Neural cell (in vitro differentiated cells): ENCODE results near the gene ANTXR2. TPM values are rescaled to one million over a fixed set of nuclear protein-coding genes. Genes with fewer than 3 reads are reported as not detected.

ENCODE experiments used
- H2AFZ ChIP-seq: fragments of 200-600, 300-800 bp; sonication (generic), shearing (Covaris generic); 2 replicates; pipeline ENCODE4 v1.6.0; 2014; ENCODE audit warnings: low read depth, mild to moderate bottlenecking, antibody characterized with exemption, low read length, moderate library complexity
- H3F3A ChIP-seq: fragments of 200-600 bp; shearing (Covaris generic); 2 replicates; pipeline ENCODE4 v1.6.1; 2016; ENCODE audit warnings: mild to moderate bottlenecking, moderate library complexity, mixed read lengths, antibody characterized with exemption, low read length; ENCODE audit not compliant: insufficient read depth, poor library complexity, severe bottlenecking
- H3K27ac ChIP-seq: fragments of 200-600, 300-800 bp; sonication (generic), shearing (Covaris generic); 2 replicates; pipeline ENCODE4 v1.5.1; 2014; ENCODE audit warnings: mild to moderate bottlenecking, low read length, moderate library complexity
- H3K27me3 ChIP-seq: fragments of 300-800, 200-600 bp; sonication (generic), shearing (Covaris generic); 2 replicates; pipeline ENCODE4 v1.6.0; 2014; ENCODE audit warnings: mild to moderate bottlenecking, low read depth, low read length, moderate library complexity; ENCODE audit not compliant: insufficient read depth
- H3K36me3 ChIP-seq: fragments of 300-800, 200-600 bp; sonication (generic), shearing (Covaris generic); 2 replicates; pipeline ENCODE4 v1.5.1; 2014; ENCODE audit warnings: mild to moderate bottlenecking, antibody characterized with exemption, low read length, moderate library complexity; ENCODE audit not compliant: insufficient read depth
- H3K4me2 ChIP-seq: fragments of 300-800, 200-600 bp; sonication (generic), shearing (Covaris generic); 2 replicates; pipeline ENCODE4 v1.6.0; 2014; ENCODE audit warnings: mild to moderate bottlenecking, low read length
- H3K4me3 ChIP-seq: fragments of 300-800, 200-600 bp; sonication (generic), shearing (Covaris generic); 2 replicates; pipeline ENCODE4 v1.5.1; 2014; ENCODE audit warnings: mild to moderate bottlenecking, low read length, moderate library complexity
- H3K79me2 ChIP-seq: fragments of 200-600 bp; shearing (Covaris generic); replicated peaks from 2 replicates; pipeline ENCODE4 v1.6.0; 2014; ENCODE audit warnings: mild to moderate bottlenecking, low read length, moderate library complexity; ENCODE audit not compliant: insufficient read depth
- H3K9ac ChIP-seq: fragments of 300-800, 200-600 bp; sonication (generic), shearing (Covaris generic); 2 replicates; pipeline ENCODE4 v1.6.1; 2016; ENCODE audit warnings: mild to moderate bottlenecking, low read length, mixed read lengths
- H3K9me2 ChIP-seq: fragments of 200-600 bp; shearing (Covaris generic); 2 replicates; pipeline ENCODE4 v1.6.1; 2016; ENCODE audit warnings: mild to moderate bottlenecking, low read length, mixed read lengths; ENCODE audit not compliant: insufficient read depth
- H3K9me3 ChIP-seq: fragments of 200-600, 300-800 bp; sonication (generic), shearing (Covaris generic); 2 replicates; pipeline ENCODE4 v1.6.1; 2016; ENCODE audit warnings: mild to moderate bottlenecking, mixed run types, low read length, moderate library complexity, mixed read lengths
- H4K20me1 ChIP-seq: fragments of 200-600 bp; shearing (Covaris generic); 2 replicates; pipeline ENCODE4 v1.6.1; 2016; ENCODE audit warnings: mild to moderate bottlenecking, mixed run types; ENCODE audit not compliant: insufficient read depth
- CTCF ChIP-seq: fragments of 450-650 bp; IDR thresholded peaks from 2 replicates; pipeline ENCODE4 v1.5.1; 2014; ENCODE audit warnings: antibody characterized with exemption, mild to moderate bottlenecking, moderate library complexity; ENCODE audit not compliant: poor library complexity, severe bottlenecking
- EP300 ChIP-seq: fragments of 450-650 bp; conservative IDR thresholded peaks from 2 replicates; pipeline ENCODE4 v1.6.1; 2014; ENCODE audit warnings: antibody characterized with exemption, mild to moderate bottlenecking, moderate library complexity; ENCODE audit not compliant: poor library complexity, severe bottlenecking
- EZH2 ChIP-seq: fragments of 200-600, 300-800 bp; shearing (Covaris generic), sonication (generic); IDR thresholded peaks from 2 replicates; pipeline ENCODE4 v1.6.1; 2014; ENCODE audit warnings: antibody characterized with exemption, low read length, borderline replicate concordance, mild to moderate bottlenecking; ENCODE audit not compliant: insufficient read depth, poor library complexity, severe bottlenecking
- MXI1 ChIP-seq: fragments of 450-650 bp; conservative IDR thresholded peaks from 2 replicates; pipeline ENCODE4 v1.6.1; 2014; ENCODE audit warnings: antibody characterized with exemption, mild to moderate bottlenecking; ENCODE audit not compliant: poor library complexity, severe bottlenecking
- POLR2AphosphoS5 ChIP-seq: IDR thresholded peaks from 2 replicates; pipeline ENCODE4 v1.6.1; 2012
- RAD21 ChIP-seq: fragments of 450-650 bp; conservative IDR thresholded peaks from 2 replicates; pipeline ENCODE4 v1.6.1; 2014; ENCODE audit warnings: antibody characterized with exemption, mild to moderate bottlenecking, moderate library complexity
- REST ChIP-seq: IDR thresholded peaks from 2 replicates; pipeline ENCODE4 v1.6.1; 2012; ENCODE audit warnings: borderline replicate concordance
- SMC3 ChIP-seq: fragments of 450-650 bp; conservative IDR thresholded peaks from 2 replicates; pipeline ENCODE4 v1.6.1; 2014; ENCODE audit warnings: antibody characterized with exemption, mild to moderate bottlenecking, moderate library complexity; ENCODE audit not compliant: poor library complexity
- TAF1 ChIP-seq: IDR thresholded peaks from 2 replicates; pipeline ENCODE4 v1.6.1; 2012; ENCODE audit warnings: low read depth
- polyA plus RNA-seq: library from polyadenylated mRNA; depleted of rRNA; stranded (reverse); fragments of >200 nt; gene quantifications from 2 replicates; pipeline ENCODE4 v1.2.3, GENCODE V29; 2014

ANTXR2 gene
- polyA plus RNA-seq, 1 donor from 2014 or later: 31.7 TPM

DNA sequence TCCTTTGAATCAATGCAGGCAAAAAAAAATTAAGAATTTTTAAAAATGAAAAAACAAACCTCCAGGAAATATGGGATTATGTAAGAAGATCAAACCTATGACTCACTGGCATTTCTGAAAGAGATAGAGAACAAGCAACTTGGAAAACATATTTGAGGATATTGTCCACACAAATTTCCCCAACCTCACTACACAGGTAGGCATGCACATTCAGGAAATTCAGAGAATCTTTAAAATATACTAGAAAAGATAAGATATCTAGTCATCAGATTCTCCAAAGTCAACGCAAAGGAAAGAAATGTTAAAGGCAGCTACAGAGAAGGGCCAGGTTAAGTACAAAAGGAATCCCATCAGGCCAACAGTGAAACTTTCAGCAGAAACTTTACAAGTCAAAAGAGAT is 85.6 kb downstream of the ANTXR2 start:
- no peak overlapping the region for H3K27ac ChIP-seq
- H3K9ac ChIP-seq: no peak overlapping the region
- H3K4me3 ChIP-seq: no peak overlapping the region
- no peaks in the 10 kb centered on the region for H3K9me2 ChIP-seq
- no peak overlapping the region for H2AFZ ChIP-seq
- H3K27me3 ChIP-seq: no peaks in the 10 kb centered on the region
- TF ChIP-seq EP300 (no peak), RAD21 (no peak), CTCF (no peak), MXI1 (no peak), EZH2 (no peak), TAF1 (no peak), SMC3 (no peak), POLR2AphosphoS5 (no peak), REST (no peak)
- no peaks in the 10 kb centered on the region for H3K36me3 ChIP-seq
- H3F3A ChIP-seq: no peaks in the 10 kb centered on the region
- no peaks in the 10 kb centered on the region for H4K20me1 ChIP-seq
- H3K9me3 ChIP-seq: no peaks in the 10 kb centered on the region
- H3K79me2 ChIP-seq: no peaks in the 10 kb centered on the region
- no peak overlapping the region for H3K4me2 ChIP-seq

- Histone ChIP-seq H3K79me2 (no peaks in the 10 kb centered on the region), H4K20me1 (no peaks in the 10 kb centered on the region), H3F3A (no peaks in the 10 kb centered on the region), H3K4me2 (no peak overlapping the region), H3K27me3 (no peaks in the 10 kb centered on the region), H3K27ac (no peak overlapping the region), H3K9me3 (no peaks in the 10 kb centered on the region), H3K4me3 (no peak overlapping the region), H2AFZ (no peak overlapping the region), H3K36me3 (no peaks in the 10 kb centered on the region), H3K9me2 (no peaks in the 10 kb centered on the region), H3K9ac (no peak overlapping the region)
- TF ChIP-seq TAF1 (no peak), REST (no peak), SMC3 (no peak), CTCF (no peak)
Measured at GRCh38 chr4:79983431-79983830, 89.6 kb downstream of the ANTXR2 start.
